BLaER1 (cell line): ENCODE data around the gene TMC6.
A peak's percentile ranks its signal among the peaks of the same experiment; 100 is the strongest.

ENCODE experiments used
- H3K27ac ChIP-seq: shearing (Covaris generic); formaldehyde crosslinking; 2 replicates; pipeline ENCODE4 v1.8.1; 2022
- H3K27me3 ChIP-seq: shearing (Covaris generic); formaldehyde crosslinking; 2 replicates; pipeline ENCODE4 v1.8.1; 2022
- H3K36me3 ChIP-seq: shearing (Covaris generic); formaldehyde crosslinking; 2 replicates; pipeline ENCODE4 v1.8.1; 2022
- H3K4me1 ChIP-seq: shearing (Covaris generic); formaldehyde crosslinking; 2 replicates; pipeline ENCODE4 v1.8.1; 2022
- H3K4me2 ChIP-seq: shearing (Covaris generic); formaldehyde crosslinking; 2 replicates; pipeline ENCODE4 v1.8.1; 2022
- H3K4me3 ChIP-seq: shearing (Covaris generic); formaldehyde crosslinking; 2 replicates; pipeline ENCODE4 v1.8.1; 2022
- H3K9ac ChIP-seq: shearing (Covaris generic); formaldehyde crosslinking; 2 replicates; pipeline ENCODE4 v1.8.1; 2022
- H3K9me3 ChIP-seq: shearing (Covaris generic); formaldehyde crosslinking; 2 replicates; pipeline ENCODE4 v1.8.1; 2022
- H4K20me1 ChIP-seq: shearing (Covaris generic); formaldehyde crosslinking; 2 replicates; pipeline ENCODE4 v1.8.1; 2022
- Cebpa-rat ChIP-seq: shearing (Covaris generic); IDR thresholded peaks from 2 replicates; pipeline ENCODE4 v1.8.1; 2022

Gene TMC6

GRCh38 chr17:78124081-78124835 lies 4.3 kb downstream of the TMC6 start:
- no peak; the same call in 1 of the 2 replicates for TF ChIP-seq Cebpa-rat
- H3K4me3 ChIP-seq: peak overlapping the region; percentile 93
- H3K9me3 ChIP-seq: no peaks in the 10 kb centered on the region
- H3K36me3 ChIP-seq: peaks cover 62% of the 10 kb centered on the region
- peaks cover 85% of the 10 kb centered on the region for H3K4me1 ChIP-seq
- peak overlapping the region; percentile 97 for H3K9ac ChIP-seq
- H3K4me2 ChIP-seq: peak overlapping the region; percentile 100
- peaks cover 48% of the 10 kb centered on the region for H4K20me1 ChIP-seq
- no peaks in the 10 kb centered on the region for H3K27me3 ChIP-seq
- H3K27ac ChIP-seq: peak overlapping the region; percentile 98

- H3K9me3 ChIP-seq: no peaks in the 10 kb centered on the region
- peak overlapping the region; percentile 98 for H3K27ac ChIP-seq
- H3K4me1 ChIP-seq: peaks cover 88% of the 10 kb centered on the region
- H4K20me1 ChIP-seq: peaks cover 57% of the 10 kb centered on the region
- TF ChIP-seq Cebpa-rat: no peak
- H3K4me2 ChIP-seq: peak overlapping the region; percentile 100
- peak overlapping the region; percentile 93; the same call in 1 of the 2 replicates for H3K4me3 ChIP-seq
- H3K9ac ChIP-seq: no peak overlapping the region
- H3K27me3 ChIP-seq: no peaks in the 10 kb centered on the region
- peaks cover 71% of the 10 kb centered on the region for H3K36me3 ChIP-seq
These were observed 5.2 kb downstream of the TMC6 start for GRCh38 chr17:78123258-78123929.

- Histone ChIP-seq H3K4me2 (peak overlapping the region; percentile 100), H3K27me3 (no peaks in the 10 kb centered on the region), H3K4me3 (no peak overlapping the region), H3K27ac (no peak overlapping the region; the same call in 1 of the 2 replicates), H3K36me3 (peaks cover 74% of the 10 kb centered on the region), H3K9me3 (no peaks in the 10 kb centered on the region), H3K4me1 (peaks cover 93% of the 10 kb centered on the region), H3K9ac (peak overlapping the region; percentile 77; the same call in 1 of the 2 replicates), H4K20me1 (peaks cover 62% of the 10 kb centered on the region)
- TF ChIP-seq Cebpa-rat: no peak
These were observed 5.7 kb downstream of the TMC6 start for GRCh38 chr17:78122931-78123249.

GRCh38 chr17:78122216-78122930 lies 6.2 kb downstream of the TMC6 start:
- Histone ChIP-seq H3K4me1 (peaks cover 98% of the 10 kb centered on the region), H3K9me3 (no peaks in the 10 kb centered on the region), H3K4me2 (peak overlapping the region; percentile 100), H3K36me3 (peaks cover 79% of the 10 kb centered on the region), H3K9ac (peak overlapping the region; percentile 77), H3K27ac (peak overlapping the region; percentile 77), H3K4me3 (peak overlapping the region; percentile 57), H3K27me3 (no peaks in the 10 kb centered on the region), H4K20me1 (peaks cover 67% of the 10 kb centered on the region)
- TF ChIP-seq Cebpa-rat: no peak

DNA sequence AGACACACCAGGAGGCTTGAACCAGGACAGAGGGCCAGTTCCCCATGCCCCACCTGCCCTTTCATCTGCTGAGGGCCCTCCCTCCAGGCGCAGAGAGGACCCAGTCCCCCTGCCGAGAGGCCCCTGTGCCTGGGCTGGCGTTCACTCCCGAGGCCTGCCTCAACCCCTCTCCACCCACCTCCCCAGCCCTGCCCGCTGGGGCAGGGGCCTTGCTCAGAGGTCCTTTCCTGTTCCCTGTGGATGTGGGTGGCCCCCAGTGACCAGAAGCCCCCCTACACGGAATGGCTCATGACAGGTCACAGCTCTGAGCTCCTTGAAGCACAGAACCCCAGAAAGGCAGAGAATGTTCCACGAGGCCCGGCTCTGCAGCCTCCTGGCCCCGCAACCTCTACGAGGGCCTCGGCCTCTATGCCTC lies 6.7 kb downstream of the TMC6 start:
- Histone ChIP-seq H4K20me1 (peaks cover 73% of the 10 kb centered on the region), H3K4me1 (peaks cover 99% of the 10 kb centered on the region), H3K27me3 (no peaks in the 10 kb centered on the region), H3K4me3 (peak overlapping the region; percentile 57), H3K9ac (peak overlapping the region; percentile 77), H3K4me2 (peak overlapping the region; percentile 100), H3K27ac (peak overlapping the region; percentile 77), H3K9me3 (no peaks in the 10 kb centered on the region), H3K36me3 (peaks cover 85% of the 10 kb centered on the region)
- no peak for TF ChIP-seq Cebpa-rat

- peak overlapping the region; percentile 77 for H3K9ac ChIP-seq
- peaks cover 91% of the 10 kb centered on the region for H3K36me3 ChIP-seq
- H3K4me2 ChIP-seq: peak overlapping the region; percentile 100
- peak overlapping the region; percentile 77 for H3K27ac ChIP-seq
- TF ChIP-seq Cebpa-rat: no peak
- H3K4me1 ChIP-seq: peaks cover 96% of the 10 kb centered on the region
- H3K9me3 ChIP-seq: no peaks in the 10 kb centered on the region
- peaks cover 79% of the 10 kb centered on the region for H4K20me1 ChIP-seq
- H3K4me3 ChIP-seq: peak overlapping the region; percentile 57
- H3K27me3 ChIP-seq: no peaks in the 10 kb centered on the region
These were observed 7.4 kb downstream of the TMC6 start for GRCh38 chr17:78120971-78121800.

- Histone ChIP-seq H3K9ac (no peak overlapping the region), H3K4me1 (peaks cover 89% of the 10 kb centered on the region), H4K20me1 (peaks cover 84% of the 10 kb centered on the region), H3K27ac (no peak overlapping the region), H3K4me2 (peak overlapping the region; percentile 100; the same call in 1 of the 2 replicates), H3K4me3 (no peak overlapping the region), H3K27me3 (no peaks in the 10 kb centered on the region), H3K36me3 (peaks cover 94% of the 10 kb centered on the region), H3K9me3 (no peaks in the 10 kb centered on the region)
- TF ChIP-seq Cebpa-rat: no peak
These were observed 8.0 kb downstream of the TMC6 start for GRCh38 chr17:78120537-78120936.

- H3K27me3 ChIP-seq: no peaks in the 10 kb centered on the region
- no peak overlapping the region for H3K9ac ChIP-seq
- H3K4me2 ChIP-seq: peak overlapping the region; percentile 73
- H4K20me1 ChIP-seq: peaks cover 94% of the 10 kb centered on the region
- H3K27ac ChIP-seq: no peak overlapping the region
- no peaks in the 10 kb centered on the region for H3K9me3 ChIP-seq
- H3K4me1 ChIP-seq: peaks cover 72% of the 10 kb centered on the region
- H3K4me3 ChIP-seq: no peak overlapping the region
- no peak for TF ChIP-seq Cebpa-rat
- peaks cover 96% of the 10 kb centered on the region for H3K36me3 ChIP-seq
These were observed 9.7 kb downstream of the TMC6 start for GRCh38 chr17:78118801-78119241.
